Activated CD8-positive, alpha-beta memory T cell treated with anti-CD3 and anti-CD28 coated beads for 1 hour (primary cell): ENCODE data around the gene SLC25A42.

Experiments
- DNase-seq, 2 donors: peaks; one replicate each; pipeline ENCODE4 v3.0.0-alpha.2; 2020; ENCODE audit warnings: low read depth in 1 of 2; ENCODE audit errors: extremely low read depth in 1 of 2

SLC25A42 gene

DNA sequence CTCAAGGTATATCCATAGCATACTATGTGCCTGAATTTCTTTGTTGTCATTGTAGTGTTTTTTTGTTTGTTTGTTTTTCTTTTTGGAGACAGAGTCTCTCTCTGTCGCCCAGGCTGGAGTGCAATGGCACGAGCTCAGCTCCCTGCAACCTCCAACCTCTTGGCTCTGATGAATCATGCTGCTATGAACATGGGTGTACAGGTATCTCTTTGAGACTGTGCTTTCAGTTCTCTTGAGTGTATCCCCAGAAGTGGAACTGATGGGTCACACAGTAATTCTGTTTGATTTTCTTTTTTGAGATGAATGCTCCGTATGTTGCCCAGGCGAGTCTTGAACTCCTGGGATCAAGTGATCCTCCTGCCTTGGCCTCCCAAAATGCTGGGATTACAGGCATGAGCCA lies 13.7 kb upstream of the SLC25A42 start:
- DNase-seq, result no peak

DNA sequence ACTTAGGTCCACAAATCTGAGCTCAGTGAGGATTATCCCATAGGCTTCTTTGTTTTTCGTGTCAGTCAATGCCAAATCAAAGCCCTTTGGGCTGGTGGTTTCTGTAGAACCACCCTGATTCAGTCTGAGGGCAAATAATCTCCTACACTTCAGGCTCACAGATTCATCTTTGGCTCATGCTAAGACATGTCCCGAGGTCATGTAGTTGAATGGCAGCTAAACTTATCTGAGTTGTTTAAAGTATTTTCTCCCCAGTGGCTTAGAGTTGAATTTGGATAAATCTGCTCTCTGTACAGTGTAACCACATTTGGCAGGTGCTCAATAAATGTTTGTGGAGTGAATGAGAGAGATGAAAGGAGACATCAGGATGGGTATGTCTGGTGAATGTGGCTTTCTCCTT lies 13.1 kb upstream of the SLC25A42 start:
- DNase-seq, result no peak

DNA sequence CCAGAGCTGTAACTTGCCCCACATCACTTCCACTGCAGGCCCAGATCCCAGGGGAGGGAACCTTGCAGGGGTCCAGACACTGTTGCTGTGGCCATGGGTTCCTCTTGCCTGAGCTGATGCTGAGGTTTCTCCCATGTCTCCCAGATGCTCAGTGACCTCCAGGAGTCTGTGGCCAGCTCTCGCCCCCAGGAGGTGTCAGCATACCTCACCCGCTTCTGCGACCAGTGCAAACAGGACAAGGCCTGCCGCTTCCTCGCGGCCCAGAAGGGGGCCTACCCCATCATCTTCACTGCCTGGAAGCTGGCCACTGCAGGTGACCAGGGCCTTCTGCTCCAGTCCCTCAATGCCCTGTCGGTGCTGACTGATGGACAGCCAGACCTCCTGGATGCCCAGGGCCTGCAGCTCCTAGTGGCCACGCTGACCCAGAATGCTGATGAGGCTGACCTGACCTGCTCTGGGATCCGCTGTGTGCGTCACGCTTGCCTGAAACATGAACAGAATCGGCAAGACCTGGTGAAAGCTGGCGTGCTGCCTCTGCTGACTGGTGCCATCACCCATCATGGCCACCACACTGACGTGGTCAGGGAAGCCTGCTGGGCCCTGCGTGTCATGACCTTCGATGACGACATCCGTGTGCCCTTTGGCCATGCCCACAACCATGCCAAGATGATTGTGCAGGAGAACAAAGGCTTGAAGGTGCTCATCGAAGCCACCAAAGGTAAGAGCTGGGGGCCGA lies 12.1 kb upstream of the SLC25A42 start:
- DNase-seq, result no peak

DNA sequence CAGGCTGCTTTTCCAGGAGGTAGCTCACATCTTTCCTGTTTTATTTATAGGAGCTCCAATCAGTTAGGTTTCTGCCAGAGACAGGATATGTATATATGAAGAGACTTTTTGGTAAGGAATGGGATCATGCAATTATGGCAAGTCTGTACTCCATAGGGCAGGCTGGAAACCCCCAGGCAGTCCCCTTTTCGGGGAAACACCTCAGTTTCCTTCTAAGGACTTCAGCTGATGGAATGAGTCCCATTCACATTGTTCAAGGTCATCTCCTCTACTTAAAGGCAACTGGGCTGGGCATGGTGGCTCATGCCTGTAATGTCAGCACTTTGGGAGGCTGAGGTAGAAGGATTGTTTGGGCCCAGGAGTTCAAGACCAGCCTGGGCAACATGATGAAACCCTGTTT lies 10.9 kb upstream of the SLC25A42 start:
- DNase-seq, result no peak

DNA sequence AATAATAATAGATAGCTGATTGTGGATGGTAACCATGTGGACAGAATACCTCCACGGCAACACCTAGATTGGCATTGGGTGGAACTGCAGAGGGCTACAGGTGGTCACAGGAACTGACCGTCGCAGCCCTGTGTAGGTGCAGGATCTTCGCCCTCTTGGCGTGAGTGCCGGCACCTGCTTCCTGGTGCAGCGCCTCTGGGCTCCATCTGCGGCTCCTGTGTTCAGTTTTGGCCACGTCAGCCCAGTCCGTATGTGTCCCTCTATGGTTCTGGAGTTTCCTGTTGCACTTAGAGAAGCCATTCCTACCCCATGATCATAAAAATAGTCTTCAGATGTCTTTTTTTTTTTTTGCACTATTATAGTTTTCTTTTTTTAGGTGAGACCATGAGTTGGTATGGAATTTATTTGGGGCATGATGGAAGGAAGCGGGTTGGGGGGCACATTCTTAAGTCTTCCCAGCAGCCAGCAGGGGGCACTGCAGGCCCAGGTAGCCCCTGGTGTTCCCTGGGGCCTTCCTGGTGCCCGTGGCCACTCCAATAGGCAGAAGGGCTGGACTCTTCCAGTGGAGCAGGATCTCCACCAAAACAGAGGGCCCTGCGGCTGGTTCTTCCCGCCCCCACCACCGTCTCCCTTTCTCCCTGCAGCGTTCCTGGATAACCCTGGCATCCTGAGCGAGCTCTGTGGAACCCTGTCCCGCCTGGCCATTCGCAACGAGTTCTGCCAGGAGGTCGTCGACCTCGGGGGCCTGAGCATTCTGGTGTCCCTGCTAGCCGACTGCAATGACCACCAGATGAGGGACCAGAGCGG lies 10.1 kb upstream of the SLC25A42 start:
- DNase-seq, result peak; percentile 32 to 58

DNA sequence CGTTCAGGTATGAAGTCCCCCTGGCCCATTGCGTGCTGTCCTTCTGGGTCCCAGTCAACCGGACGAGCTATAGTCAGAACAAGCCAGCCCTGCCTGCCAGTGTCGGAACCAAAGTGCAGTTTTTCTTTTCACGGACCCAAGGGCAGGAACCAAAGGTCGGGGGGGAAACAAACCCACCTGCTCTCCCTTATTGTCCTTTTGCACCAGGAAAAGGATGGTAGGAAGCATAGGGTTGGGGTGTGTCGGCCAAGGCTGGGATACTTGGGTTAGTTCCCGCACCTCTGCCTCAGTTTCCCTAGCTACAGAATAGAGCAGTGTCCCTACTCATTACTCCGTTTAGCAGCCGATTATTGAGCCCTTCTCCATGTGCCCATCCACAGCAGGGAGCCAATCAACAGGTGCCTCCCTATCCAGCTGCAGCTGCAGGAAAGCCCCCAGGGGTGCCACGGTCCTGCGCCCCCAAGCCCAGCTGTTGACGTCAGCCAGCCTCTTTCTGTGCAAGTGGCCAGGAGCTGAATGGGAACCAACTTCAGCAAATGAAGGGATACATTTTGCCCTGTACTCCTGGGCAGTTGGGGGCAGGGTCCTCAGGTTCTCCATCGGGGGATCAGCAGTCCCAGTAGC lies 9.4 kb upstream of the SLC25A42 start:
- no peak for DNase-seq

DNA sequence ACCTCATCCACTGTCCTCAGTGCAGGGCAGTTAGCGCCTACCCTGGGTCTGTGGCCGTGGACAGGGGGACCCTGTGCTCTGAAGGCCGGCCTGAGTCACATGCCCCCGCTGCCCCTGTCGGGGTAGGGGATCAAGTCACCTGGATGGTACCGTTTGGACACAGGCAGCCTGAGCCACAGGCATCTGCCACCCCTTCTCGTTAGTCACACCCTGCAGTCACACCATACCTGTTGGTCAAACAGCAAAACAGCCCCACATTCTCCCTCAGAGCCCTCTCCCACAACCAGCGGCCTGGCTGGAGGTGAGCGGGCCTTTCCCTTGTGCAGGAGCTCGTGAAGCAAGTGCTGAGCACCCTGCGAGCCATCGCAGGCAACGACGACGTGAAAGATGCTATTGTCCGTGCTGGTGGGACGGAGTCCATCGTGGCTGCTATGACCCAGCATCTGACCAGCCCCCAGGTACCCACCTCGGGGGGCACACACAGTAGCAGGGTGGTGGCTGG lies 8.8 kb upstream of the SLC25A42 start:
- DNase-seq, result no peak

DNA sequence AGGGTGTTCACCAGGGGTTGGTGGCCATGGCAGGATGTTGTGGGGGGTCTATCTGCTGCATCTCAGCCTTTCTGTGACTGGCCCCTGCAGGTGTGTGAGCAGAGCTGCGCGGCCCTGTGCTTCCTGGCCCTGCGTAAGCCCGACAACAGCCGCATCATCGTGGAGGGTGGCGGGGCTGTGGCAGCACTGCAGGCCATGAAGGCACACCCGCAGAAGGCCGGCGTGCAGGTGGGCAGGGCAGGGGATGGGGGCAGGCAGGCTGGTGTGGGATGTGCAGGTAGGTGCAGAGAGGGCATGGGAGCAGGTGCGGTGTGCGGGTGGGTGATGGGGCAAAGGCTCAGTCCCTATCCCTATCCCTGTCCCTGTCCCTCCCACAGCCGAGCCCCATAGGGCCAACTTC lies 8.1 kb upstream of the SLC25A42 start:
- DNase-seq, result no peak

DNA sequence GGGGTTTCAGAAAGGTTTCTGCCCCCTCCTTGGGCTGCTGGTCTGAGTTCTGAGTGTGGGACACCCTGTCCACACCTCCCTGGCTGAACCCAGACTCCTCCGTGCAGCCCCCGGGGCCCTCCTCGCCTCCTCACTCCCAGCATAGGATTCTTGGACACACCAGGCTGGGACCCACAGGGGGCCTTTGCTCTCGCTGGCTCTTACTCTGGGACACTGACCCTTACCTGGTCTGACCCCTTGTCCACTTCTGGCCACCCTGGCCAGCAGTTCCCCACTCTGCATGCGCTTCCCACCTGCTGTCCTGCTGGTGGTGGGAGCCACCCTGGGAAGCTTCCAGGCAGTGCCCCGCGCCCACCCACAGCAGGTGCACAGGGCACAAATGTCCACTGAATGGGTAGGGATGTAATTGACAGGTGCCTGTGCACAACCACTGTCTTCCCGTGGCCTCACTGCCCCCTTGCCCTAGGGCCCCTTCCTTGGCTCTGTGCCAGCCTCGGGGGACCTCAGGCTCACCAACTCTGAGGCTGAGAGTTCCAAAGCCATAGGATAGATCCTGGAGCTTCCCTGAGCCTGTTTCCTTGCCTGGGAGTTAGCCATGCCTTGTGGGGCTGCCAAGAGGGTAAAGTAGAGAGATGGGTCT lies 7.0 kb upstream of the SLC25A42 start:
- no peak for DNase-seq

DNA sequence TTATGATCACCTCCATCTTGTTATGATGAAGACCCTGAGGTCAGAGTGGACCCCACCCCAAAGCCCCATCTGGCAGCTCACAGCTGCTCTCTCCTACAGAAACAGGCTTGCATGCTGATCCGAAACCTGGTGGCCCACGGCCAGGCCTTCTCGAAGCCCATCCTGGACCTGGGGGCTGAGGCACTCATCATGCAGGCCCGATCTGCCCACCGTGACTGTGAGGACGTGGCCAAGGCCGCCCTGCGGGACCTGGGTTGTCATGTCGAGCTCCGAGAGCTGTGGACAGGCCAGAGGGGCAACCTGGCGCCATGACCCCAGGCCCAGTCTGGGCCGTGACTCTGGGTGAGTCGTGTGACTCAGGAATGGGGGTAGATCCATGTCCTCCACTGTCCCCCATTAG lies 6.5 kb upstream of the SLC25A42 start:
- no peak for DNase-seq

DNA sequence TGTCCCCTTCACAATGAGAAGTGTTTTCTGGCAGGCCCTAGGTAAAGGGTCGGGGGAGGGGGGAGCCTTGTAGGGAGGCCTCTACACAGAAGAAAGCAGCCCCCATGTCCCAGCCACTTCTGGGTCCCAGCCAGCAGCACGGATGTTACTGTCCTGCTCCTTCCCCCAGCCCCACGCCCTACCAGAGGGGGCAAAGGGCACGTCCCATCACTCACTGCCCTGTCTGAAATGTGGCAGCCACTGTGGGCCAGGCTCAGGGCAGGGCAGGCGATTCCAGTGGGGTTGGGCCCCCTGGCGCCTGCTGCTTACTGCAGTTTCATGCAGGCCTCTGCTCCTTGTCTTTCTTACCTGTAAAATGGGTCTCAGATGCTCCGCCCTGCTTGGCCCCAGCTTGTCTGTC lies 6.1 kb upstream of the SLC25A42 start:
- DNase-seq, result no peak

DNA sequence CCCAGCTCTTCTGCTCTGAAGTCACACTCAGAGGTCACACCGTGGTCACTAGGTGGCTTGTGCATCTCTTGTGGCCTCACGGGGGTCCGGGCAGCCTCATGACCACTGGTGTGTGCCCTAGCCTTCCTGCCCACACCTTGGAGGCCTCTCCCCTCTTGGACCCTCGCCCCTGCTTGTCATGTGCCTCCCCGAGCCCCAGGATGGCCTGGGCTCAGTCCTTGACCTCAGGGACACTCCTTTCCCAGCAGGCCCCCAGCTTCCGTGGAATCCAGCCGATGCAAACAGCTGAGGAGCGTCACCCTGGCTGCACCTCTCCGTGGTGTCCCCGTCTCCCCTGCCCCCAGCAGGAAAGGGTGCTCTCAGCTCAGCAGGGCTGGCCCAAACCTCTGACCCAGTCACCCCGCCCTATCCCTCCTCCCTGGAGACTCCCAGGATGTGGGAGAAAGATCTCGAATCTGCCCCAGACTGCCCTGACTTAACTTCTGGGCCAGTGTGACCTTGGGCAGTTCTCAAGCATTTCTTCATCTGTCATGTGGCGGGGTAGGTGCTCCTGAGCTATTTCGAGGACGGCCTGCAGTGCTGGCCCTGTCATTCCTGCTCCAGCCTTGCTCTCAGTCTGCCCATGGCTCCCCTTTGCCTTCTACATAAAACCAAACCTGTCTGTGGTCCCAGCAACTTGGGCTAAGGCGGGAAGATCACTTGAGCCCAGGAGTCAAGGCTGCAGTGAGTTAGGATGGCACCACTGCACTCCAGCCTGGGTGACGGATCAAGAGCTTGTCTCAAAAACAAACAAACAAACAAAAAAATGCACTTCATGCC lies 4.6 kb upstream of the SLC25A42 start:
- DNase-seq, result no peak

DNA sequence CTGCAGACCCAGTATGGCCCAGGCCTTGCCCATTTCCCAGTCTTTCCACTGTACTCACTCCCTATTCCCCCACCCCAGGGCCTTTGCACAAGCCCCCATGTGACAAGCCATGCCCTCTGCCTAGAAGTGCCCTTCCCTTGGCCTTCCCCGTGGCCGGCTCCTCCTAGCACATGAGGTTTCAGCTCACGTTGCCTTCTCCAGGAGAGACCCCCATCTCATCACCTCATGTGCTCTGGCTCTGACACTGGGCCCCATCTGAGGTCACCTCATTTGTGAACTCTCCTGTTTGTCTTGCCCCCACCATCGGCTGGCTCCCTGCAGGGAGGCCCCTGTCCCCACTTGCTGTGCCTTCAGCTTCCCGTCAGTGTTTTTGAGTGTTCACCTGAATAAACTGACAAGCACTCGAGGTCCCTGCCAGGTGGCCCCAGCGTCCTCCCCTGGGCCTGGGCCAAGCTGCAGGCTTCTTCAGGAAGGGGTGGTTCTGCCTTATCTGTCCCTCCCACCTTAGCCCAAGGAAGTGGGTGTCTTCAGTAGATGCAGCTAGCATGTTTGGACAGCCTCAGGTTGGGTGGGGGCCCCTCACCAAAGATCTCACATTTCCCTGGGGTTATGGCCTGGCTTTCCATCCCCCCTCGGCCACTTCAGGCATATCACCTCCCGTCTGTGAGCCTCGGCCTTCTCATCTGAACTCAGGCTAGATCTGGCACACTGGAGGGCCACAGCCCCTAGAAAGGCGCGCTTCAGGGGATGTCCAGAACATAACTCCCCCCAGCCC lies 3.8 kb upstream of the SLC25A42 start:
- DNase-seq, result no peak

DNA sequence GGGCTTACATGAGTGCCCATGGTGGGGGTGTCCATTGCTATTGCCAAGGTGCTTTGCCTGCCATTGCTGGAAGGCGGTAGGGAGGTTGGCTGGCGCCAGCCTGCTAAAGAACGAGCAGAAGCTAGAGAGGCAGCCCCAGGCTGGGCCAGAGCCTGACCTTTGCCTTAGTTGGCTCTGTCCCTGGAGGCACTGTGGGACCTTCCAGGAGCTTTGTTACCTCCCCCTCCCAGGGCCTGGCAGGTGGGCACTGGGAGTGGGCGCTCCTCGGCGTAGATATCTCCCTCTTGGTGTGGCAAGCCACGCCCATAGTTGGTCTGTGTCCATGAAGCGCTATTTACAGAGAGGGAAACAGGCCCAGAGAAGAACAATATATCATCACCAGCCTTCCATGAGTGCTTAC lies 2.3 kb upstream of the SLC25A42 start:
- DNase-seq, result no peak

DNA sequence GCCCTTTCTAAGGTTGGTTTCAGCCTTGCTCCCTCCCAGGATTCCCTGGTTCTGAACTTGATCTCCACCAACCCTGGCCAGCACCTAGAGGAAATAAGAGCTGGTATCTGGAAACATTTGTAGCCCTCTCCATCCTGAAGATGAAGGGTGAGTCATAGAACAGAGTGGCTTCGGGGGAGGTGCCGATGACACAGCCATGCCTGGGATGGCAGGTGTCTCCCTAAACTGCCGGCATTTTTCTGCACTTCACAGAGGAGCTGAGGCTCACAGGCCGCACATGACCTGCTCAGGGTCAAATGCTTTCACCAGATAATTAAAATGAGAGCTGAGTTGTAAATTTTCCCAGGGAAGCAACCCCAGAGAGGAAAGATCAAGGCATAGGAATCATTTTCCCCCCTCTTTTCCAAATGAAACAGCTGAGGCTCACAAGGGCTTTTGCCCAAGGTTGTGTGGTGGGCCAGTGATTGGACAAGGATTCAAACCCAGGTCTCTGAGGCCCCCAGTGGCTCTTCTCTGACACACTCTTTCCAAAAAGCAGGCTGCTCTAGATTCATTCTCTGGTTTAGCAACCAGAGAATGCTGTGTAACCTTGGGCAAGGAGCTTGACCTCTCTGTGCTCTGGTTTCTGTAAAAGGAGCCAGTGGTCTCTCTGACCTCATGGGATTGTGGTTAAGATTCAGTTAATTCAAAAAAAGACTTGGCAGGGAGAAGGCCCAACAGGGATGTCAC lies 1.2 kb upstream of the SLC25A42 start:
- no peak for DNase-seq

DNA sequence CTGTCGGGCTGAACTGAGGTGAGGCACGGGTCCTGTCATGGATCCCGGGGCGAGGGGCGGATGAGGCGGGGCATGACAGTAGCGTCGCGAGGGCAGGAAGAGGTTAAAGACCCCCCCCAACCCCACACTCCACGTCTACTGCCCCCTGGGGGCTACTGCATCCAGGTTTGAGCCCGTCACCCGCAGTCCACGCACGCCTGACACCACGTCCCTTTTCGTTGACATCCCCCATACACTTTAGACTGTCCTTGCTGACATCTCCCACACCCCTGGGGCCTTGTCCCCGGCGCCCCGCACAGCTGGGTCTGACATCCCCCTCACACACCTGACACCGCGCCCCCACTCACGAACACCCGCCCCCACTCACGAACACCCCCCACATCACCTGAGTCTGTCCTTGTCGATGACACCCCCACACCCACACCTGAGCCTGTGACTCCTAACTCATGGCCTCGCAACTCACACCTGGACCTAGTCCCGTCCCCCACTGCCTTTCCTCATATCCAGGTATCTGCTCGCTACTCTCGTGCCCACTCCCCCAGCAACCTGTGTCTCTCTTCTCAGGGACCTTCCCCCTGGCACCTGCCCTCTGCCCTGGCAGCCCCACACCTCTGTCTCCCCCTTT lies 416 bp downstream of the SLC25A42 start:
- DNase-seq, result peak in 1 of 2 donors; percentile 46

DNA sequence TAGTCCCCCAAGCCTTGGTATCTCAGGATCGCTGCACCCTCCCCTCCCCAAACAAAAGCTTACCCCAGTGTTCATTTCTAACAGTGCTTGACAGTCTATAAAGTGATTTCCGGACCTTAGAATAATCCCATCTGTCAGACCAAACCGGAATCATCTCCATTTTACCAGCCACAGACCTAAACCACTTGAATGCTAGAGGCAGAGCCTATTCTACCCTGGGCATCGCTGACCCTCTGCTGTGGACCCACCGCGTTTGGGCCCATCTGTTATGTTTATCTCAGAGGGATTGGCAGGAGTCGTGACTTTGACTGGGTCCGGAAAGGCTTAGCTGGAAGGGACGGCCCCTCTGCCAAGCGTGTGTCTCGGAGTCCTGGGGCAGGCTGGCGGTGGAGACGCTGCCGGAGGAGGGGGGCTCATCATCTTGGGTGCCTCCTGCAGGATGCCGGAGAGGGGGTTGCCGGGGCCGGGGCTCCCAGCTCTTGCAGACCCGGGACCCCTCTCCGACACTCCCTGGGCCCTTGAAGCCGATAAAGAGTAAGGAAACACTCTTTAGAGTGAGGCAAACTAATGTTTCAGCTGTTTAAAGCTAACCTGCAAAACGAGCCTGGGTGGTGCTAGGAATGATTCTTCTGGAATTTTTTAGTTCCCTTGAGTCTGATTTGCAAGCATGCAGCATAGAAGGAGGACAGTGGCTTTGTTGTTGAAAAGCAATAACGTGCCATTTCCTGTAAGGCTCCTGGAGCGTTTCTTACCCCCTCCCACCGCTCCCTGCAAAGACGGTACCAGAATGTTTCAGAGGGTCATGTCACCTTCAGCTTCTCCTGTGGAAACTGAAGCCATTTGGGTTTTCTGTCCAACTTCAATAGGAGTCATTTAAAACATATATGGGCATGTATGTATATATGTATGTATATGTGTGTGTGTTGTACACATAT lies 1.3 kb downstream of the SLC25A42 start:
- no peak for DNase-seq
